Esophagus (tissue), 2 donors: Measurements from ENCODE around the gene RAVER2. TPM values are rescaled to one million over a fixed set of nuclear protein-coding genes. Genes with fewer than 3 reads are reported as not detected.
A peak's percentile ranks its signal among the peaks of the same experiment; 100 is the strongest.
"Not testable (repeated sequence)": the region's sequence is repeated elsewhere in the genome, so short reads cannot be mapped to it uniquely, and the experiment has no call there.

Experiments
- H3K27ac ChIP-seq, 2 donors: one replicate each; pipeline ENCODE4 v1.5.1; 2013; ENCODE audit warnings: low read depth in 2 of 2, mild to moderate bottlenecking in 2 of 2, inconsistent platforms in 1 of 2, low read length in 1 of 2, moderate library complexity in 1 of 2
- H3K27me3 ChIP-seq, 2 donors: one replicate each; pipeline ENCODE4 v1.6.1; 2013; ENCODE audit warnings: low read length in 2 of 2, control low read depth in 1 of 2, mild to moderate bottlenecking in 1 of 2; ENCODE audit not compliant: insufficient read depth in 2 of 2, control insufficient read depth in 1 of 2
- H3K36me3 ChIP-seq, 2 donors: one replicate each; pipeline ENCODE4 v1.6.1; 2013; ENCODE audit warnings: low read length in 1 of 2; ENCODE audit not compliant: control insufficient read depth in 2 of 2, insufficient read depth in 2 of 2
- H3K4me1 ChIP-seq, 2 donors: one replicate each; pipeline ENCODE4 v1.6.1; 2013; ENCODE audit warnings: low read length in 1 of 2; ENCODE audit not compliant: control insufficient read depth in 2 of 2, insufficient read depth in 2 of 2
- H3K4me3 ChIP-seq, 2 donors: one replicate each; pipeline ENCODE4 v1.5.1; 2013; ENCODE audit warnings: low read length in 2 of 2, mild to moderate bottlenecking in 2 of 2, low read depth in 1 of 2, moderate library complexity in 1 of 2
- H3K9me3 ChIP-seq, 2 donors: one replicate each; pipeline ENCODE4 v1.6.1; 2013; ENCODE audit warnings: mild to moderate bottlenecking in 2 of 2, low read depth in 1 of 2, low read length in 1 of 2, moderate library complexity in 1 of 2; ENCODE audit not compliant: control insufficient read depth in 2 of 2, insufficient read depth in 1 of 2
- WGBS, 2 donors: extraction: QIAGEN DNeasy Blood & Tissue Kit; methylation state at CpG; one replicate each; pipeline ENCODE4 v1.1.7; 2013; 5-methylcytosine and 5-hydroxymethylcytosine counted together
- polyA plus RNA-seq, 2 donors: library from polyadenylated mRNA; stranded (reverse); fragments of 200-250 nt; gene quantifications; one replicate each; pipeline ENCODE4 v1.2.3, GENCODE V29; 2013
- donor health status: healthy with polysubstance abuse.
- donor health status: Bipolar disorder and iron deficiency.

Gene RAVER2
- polyA plus RNA-seq, 2 donors, result 4.4 to 7.3 TPM

GRCh38 chr1:64820572-64820971 lies 75.7 kb downstream of the RAVER2 start:
- H3K4me1 ChIP-seq, H3K27me3 ChIP-seq, H3K36me3 ChIP-seq, H3K9me3 ChIP-seq, H3K27ac ChIP-seq, H3K4me3 ChIP-seq: not testable (repeated sequence)
- 95 to 96% methylated on average over 3 of the region's 3 CpGs for WGBS, 2 donors

GRCh38 chr1:64822621-64823020 lies 77.7 kb downstream of the RAVER2 start:
- no peak overlapping the region for H3K4me3 ChIP-seq
- WGBS, 2 donors, result 22 to 39% methylated on average over 1 of the region's 1 CpG
- no peaks in the 10 kb centered on the region for H3K4me1 ChIP-seq
- H3K27ac ChIP-seq, result no peak overlapping the region
- H3K27me3 ChIP-seq, result no peaks in the 10 kb centered on the region
- H3K9me3 ChIP-seq, result no peaks in the 10 kb centered on the region
- no peaks in the 10 kb centered on the region for H3K36me3 ChIP-seq

- Histone ChIP-seq H3K4me1 (no peaks in the 10 kb centered on the region), H3K36me3 (no peaks in the 10 kb centered on the region), H3K27ac (no peak overlapping the region), H3K27me3 (no peaks in the 10 kb centered on the region), H3K4me3 (no peak overlapping the region), H3K9me3 (no peaks in the 10 kb centered on the region)
- 42 to 49% methylated on average over 11 of the region's 11 CpGs for WGBS, 2 donors
Measured at GRCh38 chr1:64823691-64824476, 79.0 kb downstream of the RAVER2 start.

- no peaks in the 10 kb centered on the region for H3K4me1 ChIP-seq
- no peaks in the 10 kb centered on the region for H3K9me3 ChIP-seq
- 72 to 86% methylated on average over 5 of the region's 5 CpGs for WGBS, 2 donors
Measured at GRCh38 chr1:64826991-64827390, 82.1 kb downstream of the RAVER2 start.

GRCh38 chr1:64828829-64829228 lies 84.0 kb downstream of the RAVER2 start:
- H3K27me3 ChIP-seq, result no peaks in the 10 kb centered on the region
- H3K36me3 ChIP-seq, result peaks cover 0 to 8% of the 10 kb centered on the region in 2 donors
- H3K9me3 ChIP-seq, result no peaks in the 10 kb centered on the region
- no peak overlapping the region for H3K4me3 ChIP-seq
- H3K4me1 ChIP-seq, result no peaks in the 10 kb centered on the region
- no peak overlapping the region for H3K27ac ChIP-seq
- WGBS, 2 donors, result 47% methylated on average over 1 of the region's 1 CpG

More at GRCh38 chr1:64826991-64827390, 82.1 kb downstream of the RAVER2 start:
- peak overlapping the region in 1 of 2 donors; percentile 4 for H3K27ac ChIP-seq
- peaks cover 0 to 2% of the 10 kb centered on the region in 2 donors for H3K36me3 ChIP-seq
- H3K4me3 ChIP-seq, result no peak overlapping the region
- H3K27me3 ChIP-seq, result no peaks in the 10 kb centered on the region

- Histone ChIP-seq H3K4me3 (no peak overlapping the region), H3K4me1 (no peaks in the 10 kb centered on the region), H3K9me3 (no peaks in the 10 kb centered on the region), H3K27ac (no peak overlapping the region), H3K36me3 (peaks cover 0 to 8% of the 10 kb centered on the region in 2 donors), H3K27me3 (no peaks in the 10 kb centered on the region)
- 82 to 83% methylated on average over 8 of the region's 8 CpGs for WGBS, 2 donors
Measured at GRCh38 chr1:64829411-64830029, 84.6 kb downstream of the RAVER2 start.

GRCh38 chr1:64830030-64830651 lies 85.3 kb downstream of the RAVER2 start:
- H3K4me3 ChIP-seq, result no peak overlapping the region
- no peak overlapping the region for H3K27ac ChIP-seq
- H3K27me3 ChIP-seq, result no peaks in the 10 kb centered on the region
- 76 to 77% methylated on average over 5 of the region's 5 CpGs for WGBS, 2 donors
- H3K9me3 ChIP-seq, result no peaks in the 10 kb centered on the region
- H3K36me3 ChIP-seq, result peaks cover 3 to 12% of the 10 kb centered on the region in 2 donors
- no peaks in the 10 kb centered on the region for H3K4me1 ChIP-seq

GRCh38 chr1:64834734-64835133 lies 89.9 kb downstream of the RAVER2 start:
- no peaks in the 10 kb centered on the region for H3K27me3 ChIP-seq
- H3K27ac ChIP-seq, result no peak overlapping the region
- H3K4me3 ChIP-seq, result no peak overlapping the region
- peaks cover 19 to 28% of the 10 kb centered on the region in 2 donors for H3K36me3 ChIP-seq
- no peaks in the 10 kb centered on the region for H3K4me1 ChIP-seq
- no peaks in the 10 kb centered on the region for H3K9me3 ChIP-seq

- Histone ChIP-seq H3K27me3 (no peaks in the 10 kb centered on the region), H3K9me3 (no peaks in the 10 kb centered on the region), H3K36me3 (peaks cover 19 to 37% of the 10 kb centered on the region in 2 donors), H3K27ac (no peak overlapping the region), H3K4me1 (no peaks in the 10 kb centered on the region), H3K4me3 (no peak overlapping the region)
- WGBS, 2 donors, result 90 to 91% methylated on average over 8 of the region's 8 CpGs
Measured at GRCh38 chr1:64836802-64837201, 91.9 kb downstream of the RAVER2 start.
